ENCODE measurements around the gene AHCYL2. TPM values are rescaled to one million over a fixed set of nuclear protein-coding genes. Genes with fewer than 3 reads are reported as not detected.

AHCYL2 gene
- total RNA-seq, 1 donor from 2014 or later = 11.0 TPM

GRCh38 chr7:129381710-129382484 is 157.1 kb downstream of the AHCYL2 start:
- TF ChIP-seq, protein P1, sequence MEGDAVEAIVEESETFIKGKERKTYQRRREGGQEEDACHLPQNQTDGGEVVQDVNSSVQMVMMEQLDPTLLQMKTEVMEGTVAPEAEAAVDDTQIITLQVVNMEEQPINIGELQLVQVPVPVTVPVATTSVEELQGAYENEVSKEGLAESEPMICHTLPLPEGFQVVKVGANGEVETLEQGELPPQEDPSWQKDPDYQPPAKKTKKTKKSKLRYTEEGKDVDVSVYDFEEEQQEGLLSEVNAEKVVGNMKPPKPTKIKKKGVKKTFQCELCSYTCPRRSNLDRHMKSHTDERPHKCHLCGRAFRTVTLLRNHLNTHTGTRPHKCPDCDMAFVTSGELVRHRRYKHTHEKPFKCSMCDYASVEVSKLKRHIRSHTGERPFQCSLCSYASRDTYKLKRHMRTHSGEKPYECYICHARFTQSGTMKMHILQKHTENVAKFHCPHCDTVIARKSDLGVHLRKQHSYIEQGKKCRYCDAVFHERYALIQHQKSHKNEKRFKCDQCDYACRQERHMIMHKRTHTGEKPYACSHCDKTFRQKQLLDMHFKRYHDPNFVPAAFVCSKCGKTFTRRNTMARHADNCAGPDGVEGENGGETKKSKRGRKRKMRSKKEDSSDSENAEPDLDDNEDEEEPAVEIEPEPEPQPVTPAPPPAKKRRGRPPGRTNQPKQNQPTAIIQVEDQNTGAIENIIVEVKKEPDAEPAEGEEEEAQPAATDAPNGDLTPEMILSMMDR (IDR thresholded peaks at IDR 0.05) = no peak
- Mint-ChIP-seq H3K9me3 (ENCODE audit: low read depth) (no peaks in the 10 kb centered on the region), H3K4me3 (ENCODE audit: unreplicated experiment) (no peak overlapping the region), H3K27ac (ENCODE audit: unreplicated experiment) (no peak overlapping the region), H3K27me3 (ENCODE audit: low read depth) (no peaks in the 10 kb centered on the region), H3K4me1 (ENCODE audit: low read depth) (peaks cover 5% of the 10 kb centered on the region), H3K36me3 (ENCODE audit: low read depth) (no peaks in the 10 kb centered on the region)
- no peak for DNase-seq (ENCODE audit: low spot score)

GRCh38 chr7:129383542-129384132 is 158.8 kb downstream of the AHCYL2 start:
- H3K9me3 Mint-ChIP-seq (ENCODE audit: low read depth) = no peaks in the 10 kb centered on the region
- H3K27ac Mint-ChIP-seq (ENCODE audit: unreplicated experiment) = no peak overlapping the region

DNA sequence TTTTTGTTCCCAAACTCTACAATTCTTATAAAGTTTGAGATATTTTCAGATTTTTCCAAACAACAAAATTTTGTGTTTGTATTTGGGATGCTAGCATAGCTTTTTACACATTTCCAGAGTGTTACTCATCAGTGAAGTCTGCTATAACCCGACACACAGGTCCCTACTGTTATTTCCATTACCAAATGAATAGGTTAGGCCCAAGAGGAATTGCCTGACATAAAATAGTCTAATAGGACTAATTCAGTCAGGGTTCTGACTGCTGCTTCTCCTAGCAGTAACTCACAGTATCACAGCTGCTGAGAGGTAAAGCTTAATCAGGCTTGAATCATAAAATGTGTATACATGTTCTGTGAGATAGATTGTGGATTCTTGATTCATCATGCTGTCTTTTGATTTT is 160.3 kb downstream of the AHCYL2 start:
- no peak overlapping the region for H3K4me3 Mint-ChIP-seq (ENCODE audit: unreplicated experiment)
- no peaks in the 10 kb centered on the region for H3K9me3 Mint-ChIP-seq (ENCODE audit: low read depth)
- H3K27ac Mint-ChIP-seq (ENCODE audit: unreplicated experiment) = no peak overlapping the region
- TF ChIP-seq, protein P1 (IDR thresholded peaks at IDR 0.05) = no peak
- DNase-seq (ENCODE audit: low spot score) = no peak
- H3K4me1 Mint-ChIP-seq (ENCODE audit: low read depth) = peaks cover 5% of the 10 kb centered on the region
- no peaks in the 10 kb centered on the region for H3K36me3 Mint-ChIP-seq (ENCODE audit: low read depth)
- no peaks in the 10 kb centered on the region for H3K27me3 Mint-ChIP-seq (ENCODE audit: low read depth)

More at GRCh38 chr7:129383542-129384132, 158.8 kb downstream of the AHCYL2 start:
- TF ChIP-seq, protein P1 (IDR thresholded peaks at IDR 0.05) = no peak
- Mint-ChIP-seq H3K4me3 (ENCODE audit: unreplicated experiment) (no peak overlapping the region), H3K27me3 (ENCODE audit: low read depth) (no peaks in the 10 kb centered on the region), H3K4me1 (ENCODE audit: low read depth) (peaks cover 5% of the 10 kb centered on the region), H3K36me3 (ENCODE audit: low read depth) (no peaks in the 10 kb centered on the region)
- no peak for DNase-seq (ENCODE audit: low spot score)

DNA sequence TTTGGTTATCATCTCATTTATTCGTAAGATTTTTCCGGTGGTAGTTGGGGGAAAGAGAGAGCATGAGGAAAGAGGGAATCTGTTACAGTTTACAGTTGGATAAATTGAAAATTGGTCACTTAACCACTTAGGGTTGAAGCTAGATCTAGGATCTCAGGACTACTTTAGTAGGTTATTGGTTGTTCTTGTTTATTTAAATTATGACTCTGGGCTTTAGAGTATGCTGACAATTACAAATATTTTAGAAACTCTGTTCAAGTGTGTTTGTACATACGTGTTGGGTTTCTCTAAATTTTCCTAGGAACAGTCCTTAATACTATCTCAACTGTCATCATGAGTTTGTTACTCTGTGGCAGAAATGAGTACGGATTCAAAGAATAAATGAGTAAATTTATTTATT is 160.8 kb downstream of the AHCYL2 start:
- H3K9me3 Mint-ChIP-seq (ENCODE audit: low read depth) = no peaks in the 10 kb centered on the region
- H3K4me1 Mint-ChIP-seq (ENCODE audit: low read depth) = peaks cover 5% of the 10 kb centered on the region
- no peak overlapping the region for H3K27ac Mint-ChIP-seq (ENCODE audit: unreplicated experiment)
- no peak for DNase-seq (ENCODE audit: low spot score)
- no peaks in the 10 kb centered on the region for H3K27me3 Mint-ChIP-seq (ENCODE audit: low read depth)
- no peak overlapping the region for H3K4me3 Mint-ChIP-seq (ENCODE audit: unreplicated experiment)
- no peaks in the 10 kb centered on the region for H3K36me3 Mint-ChIP-seq (ENCODE audit: low read depth)
- TF ChIP-seq, protein P1 (IDR thresholded peaks at IDR 0.05) = no peak

- DNase-seq (ENCODE audit: low spot score) = no peak
- peaks cover 5% of the 10 kb centered on the region for H3K4me1 Mint-ChIP-seq (ENCODE audit: low read depth)
- H3K36me3 Mint-ChIP-seq (ENCODE audit: low read depth) = no peaks in the 10 kb centered on the region
- no peak overlapping the region for H3K4me3 Mint-ChIP-seq (ENCODE audit: unreplicated experiment)
- H3K27ac Mint-ChIP-seq (ENCODE audit: unreplicated experiment) = no peak overlapping the region
- TF ChIP-seq, protein P1 (IDR thresholded peaks at IDR 0.05) = no peak
- no peaks in the 10 kb centered on the region for H3K27me3 Mint-ChIP-seq (ENCODE audit: low read depth)
- no peaks in the 10 kb centered on the region for H3K9me3 Mint-ChIP-seq (ENCODE audit: low read depth)
Observed at GRCh38 chr7:129386506-129386905, 161.7 kb downstream of the AHCYL2 start.

Data from chondrocyte (in vitro differentiated cells).